Sigmoid colon (tissue), 4 donors: Measurements from ENCODE around the gene SPTBN1.

Experiments
- EP300 ChIP-seq, 4 donors: sonication (generic); formaldehyde crosslinking; IDR thresholded peaks; one replicate each; pipeline ENCODE4 v1.6.1; 2017; ENCODE audit warnings: antibody characterized with exemption in 4 of 4
- POLR2A ChIP-seq, 2 donors: fragments of 450-650 bp; IDR thresholded peaks; one replicate each; pipeline ENCODE4 v1.6.1; 2016; ENCODE audit warnings: antibody characterized with exemption in 2 of 2, mild to moderate bottlenecking in 2 of 2, moderate library complexity in 2 of 2
- POLR2AphosphoS5 ChIP-seq, 4 donors: sonication (generic); formaldehyde crosslinking; IDR thresholded peaks; one replicate each; pipeline ENCODE4 v1.6.1; 2017; ENCODE audit warnings: antibody characterized with exemption in 4 of 4
- TF ChIP-seq, protein P1 (sequence below), 4 experiments: fragments of 450-650 bp in 3 of 4; fragments of 200-600 bp in 1 of 4; IDR thresholded peaks; one replicate each; pipeline ENCODE4 v1.5.1; 2016 to 2019; ENCODE audit warnings: antibody characterized with exemption in 4 of 4, mild to moderate bottlenecking in 3 of 4, moderate library complexity in 2 of 4

DNA sequence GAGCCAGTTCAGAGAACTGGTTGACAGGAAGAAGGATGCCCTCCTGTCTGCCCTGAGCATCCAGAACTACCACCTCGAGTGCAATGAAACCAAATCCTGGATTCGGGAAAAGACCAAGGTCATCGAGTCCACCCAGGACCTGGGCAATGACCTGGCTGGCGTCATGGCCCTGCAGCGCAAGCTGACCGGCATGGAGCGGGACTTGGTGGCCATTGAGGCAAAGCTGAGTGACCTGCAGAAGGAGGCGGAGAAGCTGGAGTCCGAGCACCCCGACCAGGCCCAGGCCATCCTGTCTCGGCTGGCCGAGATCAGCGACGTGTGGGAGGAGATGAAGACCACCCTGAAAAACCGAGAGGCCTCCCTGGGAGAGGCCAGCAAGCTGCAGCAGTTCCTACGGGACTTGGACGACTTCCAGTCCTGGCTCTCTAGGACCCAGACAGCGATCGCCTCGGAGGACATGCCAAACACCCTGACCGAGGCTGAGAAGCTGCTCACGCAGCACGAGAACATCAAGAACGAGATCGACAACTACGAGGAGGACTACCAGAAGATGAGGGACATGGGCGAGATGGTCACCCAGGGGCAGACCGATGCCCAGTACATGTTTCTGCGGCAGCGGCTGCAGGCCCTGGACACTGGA lies 174.9 kb downstream of the SPTBN1 start:
- no peak for TF ChIP-seq POLR2AphosphoS5 (IDR thresholded peaks at IDR 0.05)
- no peak for TF ChIP-seq POLR2A (IDR thresholded peaks at IDR 0.05)
- TF ChIP-seq, protein P1, sequence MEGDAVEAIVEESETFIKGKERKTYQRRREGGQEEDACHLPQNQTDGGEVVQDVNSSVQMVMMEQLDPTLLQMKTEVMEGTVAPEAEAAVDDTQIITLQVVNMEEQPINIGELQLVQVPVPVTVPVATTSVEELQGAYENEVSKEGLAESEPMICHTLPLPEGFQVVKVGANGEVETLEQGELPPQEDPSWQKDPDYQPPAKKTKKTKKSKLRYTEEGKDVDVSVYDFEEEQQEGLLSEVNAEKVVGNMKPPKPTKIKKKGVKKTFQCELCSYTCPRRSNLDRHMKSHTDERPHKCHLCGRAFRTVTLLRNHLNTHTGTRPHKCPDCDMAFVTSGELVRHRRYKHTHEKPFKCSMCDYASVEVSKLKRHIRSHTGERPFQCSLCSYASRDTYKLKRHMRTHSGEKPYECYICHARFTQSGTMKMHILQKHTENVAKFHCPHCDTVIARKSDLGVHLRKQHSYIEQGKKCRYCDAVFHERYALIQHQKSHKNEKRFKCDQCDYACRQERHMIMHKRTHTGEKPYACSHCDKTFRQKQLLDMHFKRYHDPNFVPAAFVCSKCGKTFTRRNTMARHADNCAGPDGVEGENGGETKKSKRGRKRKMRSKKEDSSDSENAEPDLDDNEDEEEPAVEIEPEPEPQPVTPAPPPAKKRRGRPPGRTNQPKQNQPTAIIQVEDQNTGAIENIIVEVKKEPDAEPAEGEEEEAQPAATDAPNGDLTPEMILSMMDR (IDR thresholded peaks at IDR 0.05) = no peak
- no peak for TF ChIP-seq EP300 (IDR thresholded peaks at IDR 0.05)
